ENCODE data around the gene GPR152. TPM values are rescaled to one million over a fixed set of nuclear protein-coding genes. Genes with fewer than 3 reads are reported as not detected.

The GPR152 gene
- not detected for polyA plus RNA-seq (ENCODE audit: insufficient read depth in 1 of 5, insufficient read length in 5 of 5, low replicate concordance in 1 of 5)
- long read RNA-seq, donor 1 = 0 reads
- long read RNA-seq, donor 2, partial matches to known transcripts = 0 of 1 reads
- long read RNA-seq, donor 2, other reads (novel, unspliced or antisense) = 0 of 1 reads
- long read RNA-seq, donor 3 = 0 reads
- long read RNA-seq, donor 4 = 0 reads
- long read RNA-seq, donor 5 = 0 reads
- long read RNA-seq, donor 6 = 0 reads
- long read RNA-seq, donor 7 = 0 reads
- long read RNA-seq, donor 8 = 0 reads

- DNase-seq = no peak
Observed at GRCh38 chr11:67452141-67452952, at the start of gene GPR152. Gene GPR152, minus strand, starts transcription at chr11:67452729. Its CDS starts 5 bp downstream, at chr11:67452724.

GRCh38 chr11:67501854-67502253 lies 49.3 kb upstream of the GPR152 start:
- DNase-seq = no peak

- no peak for DNase-seq
Observed at GRCh38 chr11:67500831-67501715, 48.5 kb upstream of the GPR152 start.

- DNase-seq = no peak
Observed at GRCh38 chr11:67500484-67500821, 47.9 kb upstream of the GPR152 start.

GRCh38 chr11:67499808-67500483 lies 47.4 kb upstream of the GPR152 start:
- DNase-seq = no peak

GRCh38 chr11:67498544-67498972 lies 46.0 kb upstream of the GPR152 start:
- DNase-seq = no peak

GRCh38 chr11:67497656-67498291 lies 45.2 kb upstream of the GPR152 start:
- DNase-seq = no peak

- no peak for DNase-seq
Observed at GRCh38 chr11:67496113-67496512, 43.6 kb upstream of the GPR152 start.

GRCh38 chr11:67495234-67496005 lies 42.9 kb upstream of the GPR152 start:
- DNase-seq = no peak

- DNase-seq = no peak
Observed at GRCh38 chr11:67494371-67495233, 42.1 kb upstream of the GPR152 start.

- no peak for DNase-seq
Observed at GRCh38 chr11:67493548-67494370, 41.2 kb upstream of the GPR152 start.

- no peak for DNase-seq
Observed at GRCh38 chr11:67492801-67493547, 40.4 kb upstream of the GPR152 start.

- DNase-seq = no peak
Observed at GRCh38 chr11:67492069-67492727, 39.7 kb upstream of the GPR152 start.

- no peak for DNase-seq
Observed at GRCh38 chr11:67491276-67492068, 38.9 kb upstream of the GPR152 start.

GRCh38 chr11:67490727-67491065 lies 38.2 kb upstream of the GPR152 start:
- no peak for DNase-seq
